ENCODE data around the gene PPFIBP1. TPM values are rescaled to one million over a fixed set of nuclear protein-coding genes. Genes with fewer than 3 reads are reported as not detected.

PPFIBP1 gene
- total RNA-seq, 3 donors from 2014 or later, result 34.4 to 86.5 (median 84.0) TPM

DNA sequence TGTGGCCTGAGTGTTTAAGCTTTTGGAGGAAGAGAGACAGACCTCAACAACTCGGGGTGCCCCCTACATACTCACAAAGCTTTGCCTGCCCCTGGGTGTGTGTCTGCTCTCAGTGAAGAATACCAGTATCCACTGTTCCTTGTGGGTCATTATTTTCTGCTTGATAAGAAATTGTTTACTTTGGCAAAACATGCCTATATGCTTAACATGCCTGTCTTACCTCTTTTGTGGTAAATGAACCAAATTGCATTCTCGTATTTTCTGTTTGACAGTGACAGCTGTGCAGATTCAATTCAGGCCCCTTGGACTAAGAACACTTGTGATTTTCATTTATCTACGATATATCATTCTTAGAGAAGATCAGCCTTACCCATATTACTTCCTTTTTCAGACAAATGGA lies 121.7 kb downstream of the PPFIBP1 start:
- Histone ChIP-seq H3K9me3 (no peaks in the 10 kb centered on the region), H3K27ac (no peak overlapping the region), H3K27me3 (no peaks in the 10 kb centered on the region), H3K4me3 (no peak overlapping the region), H3K4me1 (no peaks in the 10 kb centered on the region), H3K36me3 (no peaks in the 10 kb centered on the region)
- no peak for TF ChIP-seq CTCF (IDR thresholded peaks at IDR 0.05)
- no peak for TF ChIP-seq POLR2AphosphoS5 (IDR thresholded peaks at IDR 0.05)
- no peak for TF ChIP-seq POLR2A (IDR thresholded peaks at IDR 0.05)
- DNase-seq (ENCODE audit: low spot score in 2 of 2), result no peak
- intact Hi-C loops (cut with DNase I; ENCODE audit: low total_unique reads), result loop anchor here (5.0 kb wide), 1 partner anchor 47 kb away; no protein-coding TSS in a partner anchor

GRCh38 chr12:27646149-27646548 lies 122.1 kb downstream of the PPFIBP1 start:
- H3K36me3 ChIP-seq, result no peaks in the 10 kb centered on the region
- no peaks in the 10 kb centered on the region for H3K9me3 ChIP-seq
- H3K4me1 ChIP-seq, result no peaks in the 10 kb centered on the region
- no peak for DNase-seq (ENCODE audit: low spot score in 2 of 2)
- TF ChIP-seq POLR2A (IDR thresholded peaks at IDR 0.05) (no peak), POLR2AphosphoS5 (IDR thresholded peaks at IDR 0.05) (no peak), CTCF (IDR thresholded peaks at IDR 0.05) (no peak)
- H3K27me3 ChIP-seq, result no peaks in the 10 kb centered on the region
- intact Hi-C loops (cut with DNase I; ENCODE audit: low total_unique reads), result loop anchor here (5.0 kb wide), 1 partner anchor 46 kb away; no protein-coding TSS in a partner anchor
- H3K4me3 ChIP-seq, result no peak overlapping the region
- no peak overlapping the region for H3K27ac ChIP-seq

DNA sequence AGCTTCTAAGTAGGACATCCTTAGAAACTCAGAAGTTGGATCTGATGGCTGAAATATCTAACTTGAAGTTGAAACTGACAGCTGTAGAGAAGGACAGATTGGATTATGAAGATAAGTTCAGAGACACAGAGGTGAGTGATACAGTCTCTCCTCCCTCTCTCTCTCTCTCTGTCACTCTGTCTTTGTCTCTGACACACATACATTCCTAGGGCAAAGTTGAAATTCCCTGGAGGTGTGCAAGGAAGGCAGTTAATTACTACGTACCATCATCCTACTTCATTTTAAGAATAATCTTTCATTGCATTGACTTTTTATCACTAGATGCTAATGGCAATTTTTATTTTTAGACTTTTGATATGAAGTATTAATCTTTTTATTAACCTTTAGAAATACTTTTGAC lies 126.0 kb downstream of the PPFIBP1 start:
- TF ChIP-seq CTCF (IDR thresholded peaks at IDR 0.05) (no peak), POLR2A (IDR thresholded peaks at IDR 0.05) (no peak), POLR2AphosphoS5 (IDR thresholded peaks at IDR 0.05) (no peak)
- Histone ChIP-seq H3K27me3 (no peaks in the 10 kb centered on the region), H3K36me3 (no peaks in the 10 kb centered on the region), H3K4me1 (no peaks in the 10 kb centered on the region), H3K9me3 (no peaks in the 10 kb centered on the region), H3K27ac (no peak overlapping the region), H3K4me3 (no peak overlapping the region)
- intact Hi-C loops (cut with DNase I; ENCODE audit: low total_unique reads), result no loop called here
- DNase-seq (ENCODE audit: low spot score in 2 of 2), result no peak

DNA sequence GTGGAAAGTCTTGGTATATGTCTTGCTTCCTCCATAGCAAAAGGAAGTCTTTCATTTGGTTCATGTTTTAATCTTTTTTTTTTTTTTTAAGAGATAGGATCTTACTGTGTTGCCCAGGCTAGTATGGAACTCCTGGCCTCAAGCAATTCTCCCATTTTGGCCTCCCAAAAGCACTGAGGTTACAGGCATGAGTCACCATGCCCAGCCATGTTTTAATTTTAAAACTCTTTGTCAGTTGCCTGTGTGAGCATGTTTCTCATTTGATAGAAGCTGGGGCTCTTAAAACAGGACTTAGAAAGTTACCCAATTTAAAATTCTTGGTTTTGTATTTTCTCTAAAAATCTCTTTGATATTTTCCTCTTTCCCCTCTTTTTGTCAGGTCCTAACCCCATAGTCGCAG lies 127.2 kb downstream of the PPFIBP1 start:
- no peak overlapping the region for H3K27ac ChIP-seq
- no peaks in the 10 kb centered on the region for H3K4me1 ChIP-seq
- no peaks in the 10 kb centered on the region for H3K36me3 ChIP-seq
- TF ChIP-seq POLR2AphosphoS5 (IDR thresholded peaks at IDR 0.05), result no peak
- TF ChIP-seq POLR2A (IDR thresholded peaks at IDR 0.05), result no peak
- no peak for TF ChIP-seq CTCF (IDR thresholded peaks at IDR 0.05)
- H3K9me3 ChIP-seq, result no peaks in the 10 kb centered on the region
- intact Hi-C loops (cut with DNase I; ENCODE audit: low total_unique reads), result no loop called here
- H3K27me3 ChIP-seq, result no peaks in the 10 kb centered on the region
- no peak for DNase-seq (ENCODE audit: low spot score in 2 of 2)
- no peak overlapping the region for H3K4me3 ChIP-seq

DNA sequence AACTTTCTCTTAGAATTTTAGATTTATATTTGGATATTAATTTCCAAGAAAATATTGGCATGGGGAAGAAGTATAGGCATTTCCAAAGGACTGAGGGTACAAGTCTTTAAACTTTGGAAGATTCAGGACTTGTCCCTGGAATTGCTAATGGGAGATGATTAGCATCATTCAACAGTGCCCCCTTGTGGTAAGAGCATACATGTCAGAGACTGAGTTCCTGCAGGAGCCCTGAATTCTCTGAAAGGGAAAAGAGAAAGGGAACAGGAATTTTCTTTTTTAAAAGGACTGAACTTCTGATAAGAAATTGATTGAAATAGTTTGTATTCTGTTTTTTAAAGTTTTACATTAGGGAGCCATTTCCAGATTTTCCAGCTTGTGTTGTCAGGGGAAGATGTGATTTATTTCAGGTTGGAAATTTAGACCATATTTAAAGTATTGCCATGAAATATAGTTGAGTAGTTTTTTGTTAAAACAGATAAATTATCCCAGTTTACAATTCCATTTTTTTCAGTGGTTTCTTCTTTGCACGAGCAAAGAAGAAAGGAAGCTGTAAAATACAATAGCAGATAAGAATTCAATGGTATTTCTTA lies 128.3 kb downstream of the PPFIBP1 start:
- peak in 1 of 2 donors; percentile 36 for DNase-seq (ENCODE audit: low spot score in 2 of 2)
- H3K9me3 ChIP-seq, result no peaks in the 10 kb centered on the region
- H3K27ac ChIP-seq, result no peak overlapping the region
- no peaks in the 10 kb centered on the region for H3K36me3 ChIP-seq
- TF ChIP-seq POLR2A (IDR thresholded peaks at IDR 0.05) (no peak), POLR2AphosphoS5 (IDR thresholded peaks at IDR 0.05) (no peak), CTCF (IDR thresholded peaks at IDR 0.05) (peak; percentile 72 to 85 (median 84))
- H3K4me1 ChIP-seq, result no peaks in the 10 kb centered on the region
- no peaks in the 10 kb centered on the region for H3K27me3 ChIP-seq
- intact Hi-C loops (cut with DNase I; ENCODE audit: low total_unique reads), result no loop called here
- H3K4me3 ChIP-seq, result no peak overlapping the region

Measured in breast epithelium (tissue), 4 donors.